Ectodermal cell (in vitro differentiated cells): ENCODE measurements around the gene RUNX1.
"Not testable (repeated sequence)": the region's sequence is repeated elsewhere in the genome, so short reads cannot be mapped to it uniquely, and the experiment has no call there.

Source experiments
- H3K27ac ChIP-seq: 2 replicates; pipeline ENCODE4 v1.7.0; 2013; ENCODE audit warnings: mild to moderate bottlenecking, low read depth, low read length; ENCODE audit not compliant: insufficient read depth, poor library complexity, severe bottlenecking
- H3K27me3 ChIP-seq: 2 replicates; pipeline ENCODE4 v1.7.0; 2013; ENCODE audit warnings: mild to moderate bottlenecking, low read length; ENCODE audit not compliant: insufficient read depth, control insufficient read depth, poor library complexity, severe bottlenecking
- H3K36me3 ChIP-seq: one replicate; pipeline ENCODE4 v1.7.0; 2013; ENCODE audit warnings: low read length; ENCODE audit not compliant: control insufficient read depth, insufficient read depth
- H3K4me1 ChIP-seq: one replicate; pipeline ENCODE4 v1.7.0; 2013; ENCODE audit warnings: low read length; ENCODE audit not compliant: control insufficient read depth, insufficient read depth
- H3K4me3 ChIP-seq: 2 replicates; pipeline ENCODE4 v1.7.0; 2013; ENCODE audit warnings: low read depth, low read length, control low read depth; ENCODE audit not compliant: insufficient read depth
- H3K9me3 ChIP-seq: 2 replicates; pipeline ENCODE4 v1.7.0; 2013; ENCODE audit warnings: mild to moderate bottlenecking, low read length, moderate library complexity; ENCODE audit not compliant: control insufficient read depth
- WGBS, 2 experiments: methylation state at CpG; one replicate each; pipeline ENCODE4 v1.1.7; 2013; ENCODE audit warnings: missing lambda C conversion rate in 2 of 2; 5-methylcytosine and 5-hydroxymethylcytosine counted together

Gene RUNX1

GRCh38 chr21:34973685-34974084 is 75.4 kb downstream of the RUNX1 start:
- H3K27me3 ChIP-seq = no peaks in the 10 kb centered on the region
- H3K4me1 ChIP-seq = no peaks in the 10 kb centered on the region
- H3K9me3 ChIP-seq = no peaks in the 10 kb centered on the region
- 95 to 96% methylated on average over 3 of the region's 3 CpGs for WGBS, 2 experiments
- no peak overlapping the region for H3K4me3 ChIP-seq
- H3K36me3 ChIP-seq = no peaks in the 10 kb centered on the region
- H3K27ac ChIP-seq = no peak overlapping the region

- Histone ChIP-seq H3K9me3 (no peaks in the 10 kb centered on the region), H3K36me3 (no peaks in the 10 kb centered on the region), H3K4me1 (no peaks in the 10 kb centered on the region), H3K27me3 (no peaks in the 10 kb centered on the region), H3K27ac (no peak overlapping the region), H3K4me3 (no peak overlapping the region)
- 90 to 100% methylated on average over 1 of the region's 1 CpG for WGBS, 2 experiments
These were observed 77.4 kb downstream of the RUNX1 start for GRCh38 chr21:34971656-34972055.

GRCh38 chr21:34970566-34970965 is 78.5 kb downstream of the RUNX1 start:
- Histone ChIP-seq H3K4me3 (no peak overlapping the region), H3K36me3 (no peaks in the 10 kb centered on the region), H3K9me3 (no peaks in the 10 kb centered on the region), H3K4me1 (no peaks in the 10 kb centered on the region), H3K27me3 (no peaks in the 10 kb centered on the region), H3K27ac (no peak overlapping the region)
- 94 to 98% methylated on average over 4 of the region's 4 CpGs for WGBS, 2 experiments

- Histone ChIP-seq H3K4me1 (no peaks in the 10 kb centered on the region), H3K27ac (no peak overlapping the region), H3K9me3 (no peaks in the 10 kb centered on the region), H3K4me3 (no peak overlapping the region), H3K27me3 (no peaks in the 10 kb centered on the region), H3K36me3 (no peaks in the 10 kb centered on the region)
- 87 to 100% methylated on average over 2 of the region's 2 CpGs for WGBS, 2 experiments
These were observed 79.0 kb downstream of the RUNX1 start for GRCh38 chr21:34970167-34970500.

GRCh38 chr21:34969423-34970166 is 79.5 kb downstream of the RUNX1 start:
- WGBS, 2 experiments = 91 to 94% methylated on average over 8 of the region's 8 CpGs
- H3K36me3 ChIP-seq = no peaks in the 10 kb centered on the region
- H3K4me3 ChIP-seq = no peak overlapping the region
- H3K27me3 ChIP-seq = no peaks in the 10 kb centered on the region
- no peaks in the 10 kb centered on the region for H3K9me3 ChIP-seq
- no peak overlapping the region for H3K27ac ChIP-seq
- H3K4me1 ChIP-seq = no peaks in the 10 kb centered on the region

GRCh38 chr21:34968414-34969333 is 80.4 kb downstream of the RUNX1 start:
- Histone ChIP-seq H3K4me1 (no peaks in the 10 kb centered on the region), H3K9me3 (no peaks in the 10 kb centered on the region), H3K27ac (no peak overlapping the region), H3K4me3 (no peak overlapping the region), H3K27me3 (no peaks in the 10 kb centered on the region), H3K36me3 (no peaks in the 10 kb centered on the region)
- 93 to 94% methylated on average over 13 of the region's 13 CpGs for WGBS, 2 experiments

- no peaks in the 10 kb centered on the region for H3K27me3 ChIP-seq
- H3K4me3 ChIP-seq = no peak overlapping the region
- WGBS, 2 experiments = 90 to 91% methylated on average over 10 of the region's 10 CpGs
- H3K27ac ChIP-seq = no peak overlapping the region
- no peaks in the 10 kb centered on the region for H3K4me1 ChIP-seq
- H3K36me3 ChIP-seq = no peaks in the 10 kb centered on the region
- H3K9me3 ChIP-seq = no peaks in the 10 kb centered on the region
These were observed 81.4 kb downstream of the RUNX1 start for GRCh38 chr21:34967509-34968289.

- H3K9me3 ChIP-seq, H3K27me3 ChIP-seq, H3K4me1 ChIP-seq, H3K27ac ChIP-seq, H3K36me3 ChIP-seq, H3K4me3 ChIP-seq: not testable (repeated sequence)
- WGBS, 2 experiments = 95 to 97% methylated on average over 10 to 11 of the region's 11 CpGs
These were observed 82.2 kb downstream of the RUNX1 start for GRCh38 chr21:34966881-34967280.

- Histone ChIP-seq H3K4me1 (no peaks in the 10 kb centered on the region), H3K4me3 (no peak overlapping the region)
- 94% methylated on average over 10 of the region's 10 CpGs for WGBS, 2 experiments
These were observed 83.6 kb downstream of the RUNX1 start for GRCh38 chr21:34965200-34966174.

More at GRCh38 chr21:34965200-34966174, 83.6 kb downstream of the RUNX1 start:
- H3K27ac ChIP-seq = no peak overlapping the region
- no peaks in the 10 kb centered on the region for H3K27me3 ChIP-seq
- H3K9me3 ChIP-seq = no peaks in the 10 kb centered on the region
- H3K36me3 ChIP-seq = no peaks in the 10 kb centered on the region
